Stimulated activated CD8-positive, alpha-beta memory T cell treated with anti-CD3 and anti-CD28 coated beads, Interleukin-7, amount 100 ng/mL, for 24 hours (primary cell): ENCODE results near the gene AHCTF1.

Experiments used
- DNase-seq: peaks from one replicate; pipeline ENCODE4 v3.0.0-alpha.2; 2020; ENCODE audit warnings: low read depth

The AHCTF1 gene

GRCh38 chr1:246931549-246932365 is at the start of gene AHCTF1:
Gene AHCTF1, minus strand, starts transcription at chr1:246931948. Its CDS starts 13,578 bp downstream, at chr1:246918370.
- DNase-seq = peak; percentile 82

GRCh38 chr1:246978785-246979184 is 47.0 kb upstream of the AHCTF1 start:
- no peak for DNase-seq

- no peak for DNase-seq
Observed at GRCh38 chr1:246978281-246978680, 46.5 kb upstream of the AHCTF1 start.

- no peak for DNase-seq
Observed at GRCh38 chr1:246971969-246972368, 40.2 kb upstream of the AHCTF1 start.

GRCh38 chr1:246971090-246971721 is 39.5 kb upstream of the AHCTF1 start:
- DNase-seq = peak; percentile 8

- DNase-seq = no peak
Observed at GRCh38 chr1:246969621-246970020, 37.9 kb upstream of the AHCTF1 start.

GRCh38 chr1:246966502-246966901 is 34.8 kb upstream of the AHCTF1 start:
- no peak for DNase-seq

GRCh38 chr1:246959944-246960693 is 28.4 kb upstream of the AHCTF1 start:
- DNase-seq = no peak

- no peak for DNase-seq
Observed at GRCh38 chr1:246954126-246954525, 22.4 kb upstream of the AHCTF1 start.

- no peak for DNase-seq
Observed at GRCh38 chr1:246951413-246951812, 19.7 kb upstream of the AHCTF1 start.

GRCh38 chr1:246949956-246950355 is 18.2 kb upstream of the AHCTF1 start:
- no peak for DNase-seq

GRCh38 chr1:246947255-246947654 is 15.5 kb upstream of the AHCTF1 start:
- DNase-seq = no peak

- no peak for DNase-seq
Observed at GRCh38 chr1:246946366-246946765, 14.6 kb upstream of the AHCTF1 start.

GRCh38 chr1:246934765-246935164 is 3.0 kb upstream of the AHCTF1 start:
- DNase-seq = no peak

- DNase-seq = no peak
Observed at GRCh38 chr1:246933893-246934292, 2.1 kb upstream of the AHCTF1 start.

- no peak for DNase-seq
Observed at GRCh38 chr1:246932366-246932700, 585 bp upstream of the AHCTF1 start.

- peak; percentile 8 for DNase-seq
Observed at GRCh38 chr1:246930830-246931548, 759 bp downstream of the AHCTF1 start.

GRCh38 chr1:246925997-246926626 is 5.6 kb downstream of the AHCTF1 start:
- no peak for DNase-seq

GRCh38 chr1:246923900-246924299 is 7.8 kb downstream of the AHCTF1 start:
- no peak for DNase-seq

GRCh38 chr1:246923482-246923881 is 8.3 kb downstream of the AHCTF1 start:
- DNase-seq = no peak

GRCh38 chr1:246921481-246921880 is 10.3 kb downstream of the AHCTF1 start:
- no peak for DNase-seq

GRCh38 chr1:246919902-246920301 is 11.8 kb downstream of the AHCTF1 start:
- no peak for DNase-seq
